Superior temporal gyrus (tissue), 1 donor: ENCODE measurements around the gene SLC38A4.
"Not testable (repeated sequence)": the region's sequence is repeated elsewhere in the genome, so short reads cannot be mapped to it uniquely, and the experiment has no call there.

ENCODE experiments used
- DNase-seq: peaks from one replicate; pipeline ENCODE4 v3.0.0-alpha.2; 2016; ENCODE audit errors: extremely low spot score

SLC38A4 gene

DNA sequence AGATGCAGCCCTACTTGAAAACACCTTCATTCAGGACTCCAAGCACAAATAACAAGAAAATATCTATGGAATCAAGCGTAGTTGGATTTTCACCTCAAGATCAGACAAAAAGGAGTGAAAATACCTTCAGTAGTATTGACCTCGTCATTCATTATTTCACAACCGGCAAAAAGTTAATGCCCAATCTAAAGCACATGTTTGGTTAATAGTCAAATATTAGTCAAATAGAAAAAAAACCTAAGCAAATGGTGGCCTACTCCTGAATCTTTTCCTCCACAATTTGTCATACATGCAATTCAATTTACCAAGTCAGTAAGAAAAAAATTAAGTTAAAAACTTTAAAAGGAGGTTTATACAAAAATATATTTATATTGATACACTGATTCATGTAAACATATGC lies 50.0 kb downstream of the SLC38A4 start:
- no peak for DNase-seq

GRCh38 chr12:46774322-46774633 lies 51.5 kb downstream of the SLC38A4 start:
- DNase-seq: no peak

DNA sequence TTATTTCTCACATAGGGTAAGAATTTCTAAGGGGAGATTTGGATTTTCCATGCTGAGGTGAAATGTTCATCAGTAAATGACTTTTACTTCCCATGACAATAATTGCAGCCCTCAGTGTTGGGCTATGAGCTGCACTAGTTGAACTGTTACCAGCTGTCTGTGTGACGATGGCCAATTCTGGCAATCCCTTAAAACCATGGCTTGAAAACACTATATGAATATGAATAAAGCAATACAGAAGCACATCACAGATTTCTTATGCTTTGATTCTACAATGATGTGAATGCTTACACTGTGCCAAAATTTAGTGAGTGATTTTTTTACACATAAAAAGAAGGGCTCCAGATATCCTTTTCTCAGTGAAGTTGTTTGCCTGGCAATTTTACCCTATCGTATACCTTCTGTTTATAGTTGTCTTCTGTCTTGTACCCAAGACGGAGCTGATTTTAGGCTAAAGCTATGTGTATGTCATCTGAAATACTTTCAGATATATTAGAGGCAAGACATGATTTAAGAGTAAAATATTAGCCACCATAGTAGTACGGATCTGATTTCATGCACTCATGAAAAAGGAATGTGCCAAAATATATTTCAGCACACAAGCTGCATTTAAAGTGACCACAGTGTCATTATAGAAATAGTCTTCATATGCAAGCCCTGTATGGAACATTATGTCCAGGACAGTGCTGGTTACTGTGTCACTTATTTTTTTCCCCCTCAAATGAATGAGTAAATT lies 52.0 kb downstream of the SLC38A4 start:
- DNase-seq: no peak

DNA sequence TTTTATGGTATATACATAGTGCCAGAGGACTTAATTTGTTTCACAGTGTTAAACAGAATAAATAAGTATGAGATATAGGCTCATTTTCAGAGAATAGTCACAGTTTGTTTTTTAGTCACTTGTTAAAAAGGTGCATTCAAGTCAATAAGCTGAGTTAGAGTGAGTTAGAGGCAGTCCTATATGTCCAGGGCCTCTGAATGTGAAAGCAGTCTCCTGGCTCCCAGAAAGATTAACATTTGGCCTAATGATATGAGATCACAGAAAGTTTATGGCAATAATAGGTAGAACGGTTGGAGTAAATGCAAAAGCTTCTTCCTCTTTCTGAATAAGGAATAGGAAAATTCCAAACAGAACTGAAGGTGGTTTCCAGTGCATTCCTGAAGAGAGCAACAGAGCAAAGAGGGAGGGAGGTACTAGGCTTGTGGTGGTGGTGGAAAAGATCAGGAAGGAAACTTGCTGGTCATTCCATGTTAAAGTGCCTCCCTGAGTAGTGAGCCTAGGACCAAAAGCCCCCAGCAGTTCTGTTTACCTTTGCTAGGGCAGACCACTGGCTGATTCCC lies 54.4 kb downstream of the SLC38A4 start:
- no peak for DNase-seq

DNA sequence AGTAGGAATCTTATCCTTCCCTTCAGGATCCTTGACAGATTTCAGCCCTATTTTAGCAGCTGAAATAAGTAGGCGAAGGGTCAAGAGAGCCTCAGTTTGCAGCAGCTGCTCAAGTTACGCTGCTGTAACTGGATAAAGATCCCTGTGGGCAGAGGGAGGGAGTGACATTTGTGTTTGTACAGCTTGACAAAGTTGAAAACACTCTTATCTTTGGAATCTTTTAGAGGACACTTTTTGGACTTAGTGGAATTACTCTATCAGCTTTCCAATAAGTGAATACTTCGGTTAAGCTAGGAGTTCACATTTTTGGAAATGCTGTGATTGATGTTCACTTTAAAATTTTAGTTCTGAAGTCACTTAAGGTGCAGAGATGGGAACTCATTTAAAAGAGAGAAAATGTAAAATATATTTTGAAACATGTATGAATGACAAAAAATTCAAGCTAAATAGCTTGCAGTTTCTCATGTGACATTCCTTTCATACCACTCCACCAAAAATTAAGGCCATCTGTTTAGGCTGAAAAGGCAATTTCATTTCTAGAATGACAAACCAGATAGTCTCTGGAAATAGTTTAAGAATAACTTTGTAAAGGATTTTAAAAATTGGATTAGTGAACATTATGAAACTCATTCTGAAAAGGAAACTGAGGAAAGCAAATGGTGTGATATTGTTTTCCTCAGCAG lies 55.2 kb downstream of the SLC38A4 start:
- no peak for DNase-seq

- no peak for DNase-seq
These were observed 61.8 kb downstream of the SLC38A4 start for GRCh38 chr12:46764005-46764404.

- DNase-seq: no peak
These were observed 62.6 kb downstream of the SLC38A4 start for GRCh38 chr12:46763230-46763629.

- DNase-seq: no peak
These were observed 71.2 kb downstream of the SLC38A4 start for GRCh38 chr12:46754550-46754949.

GRCh38 chr12:46752396-46752795 lies 73.4 kb downstream of the SLC38A4 start:
- no peak for DNase-seq

DNA sequence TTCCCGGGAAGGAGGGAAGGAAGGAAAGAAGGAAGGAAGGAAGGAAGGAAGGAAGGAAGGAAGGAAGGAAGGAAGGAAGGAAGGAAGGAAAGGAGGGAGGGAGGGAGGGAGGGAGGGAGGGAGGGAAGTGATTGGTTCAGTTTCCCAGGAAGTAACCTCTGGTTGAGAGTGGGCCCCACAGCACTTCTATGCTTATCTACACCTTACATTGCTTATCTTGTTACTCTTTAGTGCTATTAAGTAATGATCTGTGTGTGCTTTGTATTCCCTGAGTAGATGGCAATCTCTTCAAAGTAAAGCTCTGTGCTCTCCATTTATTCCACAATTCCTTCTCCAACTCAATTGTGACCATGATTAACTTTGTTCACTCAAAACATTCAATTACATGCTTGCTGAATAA lies 74.6 kb downstream of the SLC38A4 start:
- no peak for DNase-seq

DNA sequence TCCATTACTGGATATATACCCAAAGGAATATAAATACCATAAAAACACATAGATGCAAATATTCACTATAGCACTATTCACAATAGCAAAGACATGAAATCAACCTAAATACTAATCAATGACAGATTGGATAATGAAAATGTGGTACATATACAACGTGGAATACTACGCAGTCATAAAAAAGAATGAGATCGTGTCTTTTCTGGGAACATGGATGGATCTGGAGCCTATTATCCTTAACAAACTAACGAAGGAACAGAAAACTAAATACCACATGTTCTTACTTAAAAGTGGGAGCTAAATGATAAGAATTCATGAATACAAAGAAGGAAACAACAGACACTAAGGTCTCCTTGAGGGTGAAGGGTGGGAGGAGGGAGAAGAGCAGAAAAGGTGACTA lies 76.5 kb downstream of the SLC38A4 start:
- no peak for DNase-seq

DNA sequence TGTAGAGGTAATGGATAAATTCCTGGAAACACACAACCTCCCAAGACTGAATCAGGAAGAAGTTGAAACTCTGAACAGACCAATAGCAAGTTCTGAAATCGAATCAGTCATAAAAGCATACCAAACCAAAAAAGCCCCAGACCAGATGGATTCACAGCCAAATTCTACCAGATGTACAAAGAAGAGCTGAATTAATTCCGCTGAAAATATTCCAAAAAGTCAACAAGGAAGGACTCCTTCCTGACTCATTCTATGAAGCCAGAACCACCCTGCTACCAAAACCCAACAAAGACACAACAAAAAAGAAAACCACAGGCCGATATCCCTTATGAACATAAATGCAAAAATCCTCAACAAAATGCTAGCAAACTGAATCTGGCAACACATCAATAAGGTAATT lies 81.5 kb downstream of the SLC38A4 start:
- no peak for DNase-seq

- no peak for DNase-seq
These were observed 82.3 kb downstream of the SLC38A4 start for GRCh38 chr12:46743456-46743855.

- not testable (repeated sequence) for DNase-seq
These were observed 83.5 kb downstream of the SLC38A4 start for GRCh38 chr12:46742271-46742670.

DNA sequence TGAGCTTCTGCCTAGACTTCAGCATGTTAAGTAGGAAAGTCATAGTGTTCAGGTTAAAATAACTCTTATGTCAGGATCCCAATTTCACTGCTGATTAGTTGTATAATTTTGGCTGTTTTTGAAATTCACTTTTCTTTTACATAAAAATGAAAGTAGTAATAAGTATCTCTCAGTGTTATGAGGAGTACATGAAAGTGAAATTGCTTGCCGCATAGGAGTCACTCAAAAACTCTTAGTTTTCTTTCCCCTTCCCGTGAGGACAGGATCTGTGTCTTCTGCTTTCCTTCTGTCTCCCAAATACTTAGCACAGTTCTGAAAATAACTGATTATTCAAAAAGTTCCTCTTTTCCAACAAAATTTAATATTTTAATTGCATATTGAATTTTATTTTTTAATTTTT lies 100.5 kb downstream of the SLC38A4 start:
- no peak for DNase-seq

DNA sequence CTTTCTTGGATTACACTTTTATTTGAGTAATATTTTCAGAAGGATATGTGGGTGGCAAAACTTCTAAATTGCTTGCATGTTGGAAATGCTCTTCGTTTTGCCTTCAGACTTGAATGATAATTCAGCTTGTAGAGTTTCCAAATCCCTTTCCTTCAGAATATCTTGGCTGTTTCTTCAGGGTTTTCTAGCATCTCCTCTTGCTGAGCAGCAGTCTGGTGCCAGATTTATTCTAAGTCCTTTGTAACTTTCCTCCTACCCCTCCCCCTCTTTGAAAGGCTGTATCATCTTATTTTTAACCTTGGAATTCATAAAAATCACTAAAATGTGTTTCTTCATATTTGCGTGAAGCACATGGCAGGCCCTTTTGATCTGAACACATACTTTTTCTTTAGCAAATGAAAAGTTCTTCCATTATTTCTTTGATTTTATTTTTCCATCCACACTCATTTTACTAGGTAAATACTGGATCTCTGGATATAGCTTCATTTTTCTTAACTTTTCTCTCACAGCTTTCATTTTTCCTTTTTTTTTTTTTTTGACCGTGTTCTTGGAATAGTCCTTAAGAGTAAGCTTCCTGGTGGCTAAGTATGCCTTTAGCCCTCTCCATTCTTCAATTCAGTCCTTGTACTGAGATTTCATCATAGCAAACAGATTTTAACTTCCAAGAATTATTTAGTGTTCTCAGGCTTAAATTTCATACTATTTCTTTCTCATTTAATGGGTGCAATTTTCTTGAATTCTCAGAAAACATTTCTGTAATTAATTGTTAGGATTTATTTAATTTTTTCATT lies 102.0 kb downstream of the SLC38A4 start:
- DNase-seq: no peak

DNA sequence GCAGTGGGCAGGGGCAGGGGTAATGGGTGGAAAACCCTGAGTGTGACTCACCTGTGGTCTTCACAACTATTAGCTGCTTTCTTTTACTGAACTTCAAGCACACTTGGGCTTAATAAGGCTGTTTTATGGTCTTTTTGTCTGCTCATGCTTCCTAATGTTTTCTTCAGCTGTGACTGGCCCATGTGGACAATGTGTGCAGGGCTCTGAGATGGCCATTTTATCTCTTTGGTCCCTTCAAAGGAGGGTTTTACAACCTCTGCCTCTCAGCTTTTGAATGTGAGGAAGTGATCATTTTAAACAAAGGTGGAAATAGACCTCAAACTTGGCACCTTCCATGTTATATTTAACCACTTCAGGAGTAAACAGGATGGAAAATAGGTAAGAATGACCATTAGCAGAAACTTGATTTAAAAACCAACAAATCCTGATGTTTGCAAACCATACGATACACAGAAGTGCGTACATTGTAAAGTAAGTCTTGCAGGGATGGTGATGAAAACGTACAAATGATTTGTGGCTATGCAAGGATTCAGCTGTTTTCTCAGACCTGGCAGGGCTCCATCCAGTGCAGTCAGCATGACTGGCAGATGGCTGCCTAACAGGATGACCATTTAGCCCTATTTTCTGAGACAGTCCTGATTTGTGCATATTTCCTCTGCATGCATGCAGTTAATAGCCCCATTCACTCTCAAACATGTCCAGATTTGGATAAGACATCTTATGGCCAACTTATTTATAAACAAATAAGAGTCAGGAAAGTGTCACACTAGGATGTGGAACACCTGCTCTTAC lies 103.2 kb downstream of the SLC38A4 start:
- no peak for DNase-seq

GRCh38 chr12:46718495-46718894 lies 107.3 kb downstream of the SLC38A4 start:
- DNase-seq: no peak

- DNase-seq: no peak
These were observed 107.9 kb downstream of the SLC38A4 start for GRCh38 chr12:46717868-46718267.

- DNase-seq: no peak
These were observed 108.6 kb downstream of the SLC38A4 start for GRCh38 chr12:46717159-46717558.
